Measurements from ENCODE around the gene DLG2.
"Not testable (repeated sequence)": the region's sequence is repeated elsewhere in the genome, so short reads cannot be mapped to it uniquely, and the experiment has no call there.

The DLG2 gene

GRCh38 chr11:85256433-85256832, 370.7 kb downstream of the DLG2 start:
- no peak overlapping the region for H3K4me3 ChIP-seq (ENCODE audit: low read length)
- no peak overlapping the region for H3K27ac ChIP-seq (ENCODE audit: low read length)
- H3K36me3 ChIP-seq (ENCODE audit: control insufficient read depth, insufficient read depth, low read length), result no peaks in the 10 kb centered on the region
- H3K27me3 ChIP-seq (ENCODE audit: control insufficient read depth, insufficient read depth, low read length), result no peaks in the 10 kb centered on the region
- no peaks in the 10 kb centered on the region for H3K9me3 ChIP-seq (ENCODE audit: control insufficient read depth, insufficient read depth, low read length)
- H3K4me1 ChIP-seq (ENCODE audit: control insufficient read depth, insufficient read depth, low read length), result no peaks in the 10 kb centered on the region
- WGBS (ENCODE audit: insufficient coverage, insufficient read length), result no CpG with 5 or more reads among the region's 7 CpGs
- no peak for DNase-seq (ENCODE audit: low read depth, low spot score)

GRCh38 chr11:85249482-85249881, 377.7 kb downstream of the DLG2 start:
- no peak for DNase-seq (ENCODE audit: low read depth, low spot score)
- Histone ChIP-seq H3K4me1 (ENCODE audit: control insufficient read depth, insufficient read depth, low read length) (no peaks in the 10 kb centered on the region), H3K4me3 (ENCODE audit: low read length) (no peak overlapping the region), H3K27me3 (ENCODE audit: control insufficient read depth, insufficient read depth, low read length) (no peaks in the 10 kb centered on the region), H3K27ac (ENCODE audit: low read length) (no peak overlapping the region), H3K36me3 (ENCODE audit: control insufficient read depth, insufficient read depth, low read length) (no peaks in the 10 kb centered on the region), H3K9me3 (ENCODE audit: control insufficient read depth, insufficient read depth, low read length) (no peaks in the 10 kb centered on the region)

- H3K4me3 ChIP-seq (ENCODE audit: low read length), result no peak overlapping the region
- H3K4me1 ChIP-seq (ENCODE audit: control insufficient read depth, insufficient read depth, low read length), result no peaks in the 10 kb centered on the region
- no CpG with 5 or more reads among the region's 3 CpGs for WGBS (ENCODE audit: insufficient coverage, insufficient read length)
- no peaks in the 10 kb centered on the region for H3K27me3 ChIP-seq (ENCODE audit: control insufficient read depth, insufficient read depth, low read length)
- H3K27ac ChIP-seq (ENCODE audit: low read length), result no peak overlapping the region
- no peaks in the 10 kb centered on the region for H3K36me3 ChIP-seq (ENCODE audit: control insufficient read depth, insufficient read depth, low read length)
- no peak for DNase-seq (ENCODE audit: low read depth, low spot score)
- H3K9me3 ChIP-seq (ENCODE audit: control insufficient read depth, insufficient read depth, low read length), result no peaks in the 10 kb centered on the region
Measured at GRCh38 chr11:85247797-85248196, 379.3 kb downstream of the DLG2 start.

GRCh38 chr11:85238906-85239305, 388.2 kb downstream of the DLG2 start:
- H3K36me3 ChIP-seq (ENCODE audit: control insufficient read depth, insufficient read depth, low read length), result no peaks in the 10 kb centered on the region
- H3K9me3 ChIP-seq (ENCODE audit: control insufficient read depth, insufficient read depth, low read length), result no peaks in the 10 kb centered on the region
- no peak for DNase-seq (ENCODE audit: low read depth, low spot score)
- no peaks in the 10 kb centered on the region for H3K27me3 ChIP-seq (ENCODE audit: control insufficient read depth, insufficient read depth, low read length)
- H3K27ac ChIP-seq (ENCODE audit: low read length), result no peak overlapping the region
- no CpG with 5 or more reads among the region's 1 CpG for WGBS (ENCODE audit: insufficient coverage, insufficient read length)
- no peak overlapping the region for H3K4me3 ChIP-seq (ENCODE audit: low read length)
- no peaks in the 10 kb centered on the region for H3K4me1 ChIP-seq (ENCODE audit: control insufficient read depth, insufficient read depth, low read length)

- not testable (repeated sequence) for H3K4me3 ChIP-seq (ENCODE audit: low read length); H3K9me3 ChIP-seq (ENCODE audit: control insufficient read depth, insufficient read depth, low read length); H3K36me3 ChIP-seq (ENCODE audit: control insufficient read depth, insufficient read depth, low read length); H3K27me3 ChIP-seq (ENCODE audit: control insufficient read depth, insufficient read depth, low read length); H3K27ac ChIP-seq (ENCODE audit: low read length); DNase-seq (ENCODE audit: low read depth, low spot score); H3K4me1 ChIP-seq (ENCODE audit: control insufficient read depth, insufficient read depth, low read length)
- no CpG with 5 or more reads among the region's 2 CpGs for WGBS (ENCODE audit: insufficient coverage, insufficient read length)
Measured at GRCh38 chr11:85238038-85238437, 389.1 kb downstream of the DLG2 start.

GRCh38 chr11:85236211-85236610, 390.9 kb downstream of the DLG2 start:
- Histone ChIP-seq H3K4me1 (ENCODE audit: control insufficient read depth, insufficient read depth, low read length) (no peaks in the 10 kb centered on the region), H3K27me3 (ENCODE audit: control insufficient read depth, insufficient read depth, low read length) (no peaks in the 10 kb centered on the region), H3K4me3 (ENCODE audit: low read length) (no peak overlapping the region), H3K36me3 (ENCODE audit: control insufficient read depth, insufficient read depth, low read length) (no peaks in the 10 kb centered on the region), H3K27ac (ENCODE audit: low read length) (no peak overlapping the region), H3K9me3 (ENCODE audit: control insufficient read depth, insufficient read depth, low read length) (no peaks in the 10 kb centered on the region)
- no CpG with 5 or more reads among the region's 2 CpGs for WGBS (ENCODE audit: insufficient coverage, insufficient read length)
- DNase-seq (ENCODE audit: low read depth, low spot score), result no peak

- DNase-seq (ENCODE audit: low read depth, low spot score), result no peak
- Histone ChIP-seq H3K36me3 (ENCODE audit: control insufficient read depth, insufficient read depth, low read length) (no peaks in the 10 kb centered on the region), H3K27me3 (ENCODE audit: control insufficient read depth, insufficient read depth, low read length) (no peaks in the 10 kb centered on the region), H3K4me1 (ENCODE audit: control insufficient read depth, insufficient read depth, low read length) (no peaks in the 10 kb centered on the region), H3K27ac (ENCODE audit: low read length) (no peak overlapping the region), H3K4me3 (ENCODE audit: low read length) (no peak overlapping the region), H3K9me3 (ENCODE audit: control insufficient read depth, insufficient read depth, low read length) (no peaks in the 10 kb centered on the region)
- no CpG with 5 or more reads among the region's 2 CpGs for WGBS (ENCODE audit: insufficient coverage, insufficient read length)
Measured at GRCh38 chr11:85232559-85232958, 394.6 kb downstream of the DLG2 start.

GRCh38 chr11:85231588-85231987, 395.6 kb downstream of the DLG2 start:
- DNase-seq (ENCODE audit: low read depth, low spot score), result no peak
- H3K27ac ChIP-seq (ENCODE audit: low read length), result no peak overlapping the region
- H3K36me3 ChIP-seq (ENCODE audit: control insufficient read depth, insufficient read depth, low read length), result no peaks in the 10 kb centered on the region
- H3K9me3 ChIP-seq (ENCODE audit: control insufficient read depth, insufficient read depth, low read length), result no peaks in the 10 kb centered on the region
- no peaks in the 10 kb centered on the region for H3K27me3 ChIP-seq (ENCODE audit: control insufficient read depth, insufficient read depth, low read length)
- H3K4me3 ChIP-seq (ENCODE audit: low read length), result no peak overlapping the region
- WGBS (ENCODE audit: insufficient coverage, insufficient read length), result no CpG with 5 or more reads among the region's 4 CpGs
- H3K4me1 ChIP-seq (ENCODE audit: control insufficient read depth, insufficient read depth, low read length), result no peaks in the 10 kb centered on the region

GRCh38 chr11:85229723-85230122, 397.4 kb downstream of the DLG2 start:
- H3K4me1 ChIP-seq (ENCODE audit: control insufficient read depth, insufficient read depth, low read length); DNase-seq (ENCODE audit: low read depth, low spot score); H3K27ac ChIP-seq (ENCODE audit: low read length); H3K27me3 ChIP-seq (ENCODE audit: control insufficient read depth, insufficient read depth, low read length); H3K36me3 ChIP-seq (ENCODE audit: control insufficient read depth, insufficient read depth, low read length); H3K4me3 ChIP-seq (ENCODE audit: low read length); H3K9me3 ChIP-seq (ENCODE audit: control insufficient read depth, insufficient read depth, low read length): not testable (repeated sequence)
- no CpG with 5 or more reads among the region's 1 CpG for WGBS (ENCODE audit: insufficient coverage, insufficient read length)

- Histone ChIP-seq H3K27ac (ENCODE audit: low read length) (no peak overlapping the region), H3K36me3 (ENCODE audit: control insufficient read depth, insufficient read depth, low read length) (no peaks in the 10 kb centered on the region), H3K4me1 (ENCODE audit: control insufficient read depth, insufficient read depth, low read length) (no peaks in the 10 kb centered on the region), H3K27me3 (ENCODE audit: control insufficient read depth, insufficient read depth, low read length) (no peaks in the 10 kb centered on the region), H3K4me3 (ENCODE audit: low read length) (no peak overlapping the region), H3K9me3 (ENCODE audit: control insufficient read depth, insufficient read depth, low read length) (no peaks in the 10 kb centered on the region)
- DNase-seq (ENCODE audit: low read depth, low spot score), result no peak
- WGBS (ENCODE audit: insufficient coverage, insufficient read length), result no CpG with 5 or more reads among the region's 2 CpGs
Measured at GRCh38 chr11:85196968-85197367, 430.2 kb downstream of the DLG2 start.

GRCh38 chr11:85195934-85196333, 431.2 kb downstream of the DLG2 start:
- Histone ChIP-seq H3K36me3 (ENCODE audit: control insufficient read depth, insufficient read depth, low read length) (no peaks in the 10 kb centered on the region), H3K27me3 (ENCODE audit: control insufficient read depth, insufficient read depth, low read length) (no peaks in the 10 kb centered on the region), H3K4me3 (ENCODE audit: low read length) (no peak overlapping the region), H3K9me3 (ENCODE audit: control insufficient read depth, insufficient read depth, low read length) (no peaks in the 10 kb centered on the region), H3K27ac (ENCODE audit: low read length) (no peak overlapping the region), H3K4me1 (ENCODE audit: control insufficient read depth, insufficient read depth, low read length) (no peaks in the 10 kb centered on the region)
- no CpG with 5 or more reads among the region's 3 CpGs for WGBS (ENCODE audit: insufficient coverage, insufficient read length)
- DNase-seq (ENCODE audit: low read depth, low spot score), result no peak

Data from iPS DF 6.9 (cell line).